Transverse colon (tissue), 4 donors: Measurements from ENCODE around the gene NFYA. TPM values are rescaled to one million over a fixed set of nuclear protein-coding genes. Genes with fewer than 3 reads are reported as not detected.

ENCODE experiments used
- DNase-seq: peaks from one replicate; pipeline ENCODE4 v3.0.0-alpha.2; 2019
- H3K27ac ChIP-seq, 4 donors: fragments of 200-600 bp; sonication (generic); 2 replicates each; pipeline ENCODE4 v1.5.1; 2016 to 2018; ENCODE audit warnings: inconsistent platforms in 4 of 4
- H3K27me3 ChIP-seq: fragments of 200-600 bp; sonication (generic); 2 replicates; pipeline ENCODE4 v1.5.1; 2017; ENCODE audit warnings: inconsistent platforms
- H3K36me3 ChIP-seq, 4 donors: fragments of 200-600 bp; sonication (generic); 2 replicates each; pipeline ENCODE4 v1.5.1; 2017 to 2019; ENCODE audit warnings: inconsistent platforms in 4 of 4
- H3K4me1 ChIP-seq, 4 donors: fragments of 200-600 bp; sonication (generic); 2 replicates each; pipeline ENCODE4 v1.5.1; 2017 to 2020; ENCODE audit warnings: inconsistent platforms in 4 of 4
- H3K4me3 ChIP-seq, 4 donors: fragments of 200-600 bp; sonication (generic); 1 replicate in 1 of 4; 2 replicates in 3 of 4; pipeline versions ENCODE4 v1.5.1 to v1.6.1; 2017 to 2019; ENCODE audit warnings: inconsistent platforms in 4 of 4
- H3K9me3 ChIP-seq, 2 donors: fragments of 200-600 bp; sonication (generic); 2 replicates each; pipeline ENCODE4 v1.5.1; 2017 to 2019; ENCODE audit warnings: inconsistent platforms in 2 of 2
- EP300 ChIP-seq: sonication (generic); formaldehyde crosslinking; IDR thresholded peaks from one replicate; pipeline ENCODE4 v1.6.1; 2017; ENCODE audit warnings: antibody characterized with exemption, low read depth
- POLR2A ChIP-seq: fragments of 450-650 bp; IDR thresholded peaks from one replicate; pipeline ENCODE4 v1.6.1; 2016; ENCODE audit warnings: antibody characterized with exemption, mild to moderate bottlenecking, moderate library complexity
- POLR2AphosphoS5 ChIP-seq, 3 donors: sonication (generic); formaldehyde crosslinking; IDR thresholded peaks; one replicate each; pipeline ENCODE4 v1.6.1; 2016; ENCODE audit warnings: antibody characterized with exemption in 3 of 3
- WGBS, 2 donors: methylation state at CpG; one replicate each; pipeline ENCODE4 v1.1.5; 2018; ENCODE audit warnings: low coverage in 1 of 2; 5-methylcytosine and 5-hydroxymethylcytosine counted together
- in situ Hi-C, 4 donors: fragments of 200-750 bp; cut with MboI; loops; one replicate each; pipeline versions ENCODE4 v1.15.0 to v1.15.1; 2017; ENCODE audit warnings: low sequenced_read_pairs in 3 of 4, low pct_ligation_motif_present in 1 of 4, low pct_unique_long_range_greater_than_20kb in 1 of 4
- intact Hi-C: fragments of 100-400 bp; cut with DNase I; formaldehyde crosslinking; loops from one replicate; pipeline ENCODE4 v1.15.1; 2023; ENCODE audit warnings: low total_unique reads
- total RNA-seq, 4 donors: library from RNA; depleted of rRNA; stranded (reverse); fragments of >200 nt; gene quantifications; one replicate each; pipeline ENCODE4 v1.1.0, GENCODE V29; 2016
- TF ChIP-seq, protein P1 (sequence below), 5 experiments: fragments of 200-600 bp in 3 of 5; fragments of 450-650 bp in 2 of 5; sonication (generic) in 3 of 5; IDR thresholded peaks; 1 replicate in 2 of 5; 2 replicates in 3 of 5; pipeline ENCODE4 v1.5.1; 2016 to 2017; ENCODE audit warnings: antibody characterized with exemption in 5 of 5, inconsistent platforms in 3 of 5, mild to moderate bottlenecking in 2 of 5, moderate library complexity in 1 of 5

Gene NFYA
- total RNA-seq, 4 donors from 2014 or later: 11.1 to 64.3 (median 20.9) TPM

DNA sequence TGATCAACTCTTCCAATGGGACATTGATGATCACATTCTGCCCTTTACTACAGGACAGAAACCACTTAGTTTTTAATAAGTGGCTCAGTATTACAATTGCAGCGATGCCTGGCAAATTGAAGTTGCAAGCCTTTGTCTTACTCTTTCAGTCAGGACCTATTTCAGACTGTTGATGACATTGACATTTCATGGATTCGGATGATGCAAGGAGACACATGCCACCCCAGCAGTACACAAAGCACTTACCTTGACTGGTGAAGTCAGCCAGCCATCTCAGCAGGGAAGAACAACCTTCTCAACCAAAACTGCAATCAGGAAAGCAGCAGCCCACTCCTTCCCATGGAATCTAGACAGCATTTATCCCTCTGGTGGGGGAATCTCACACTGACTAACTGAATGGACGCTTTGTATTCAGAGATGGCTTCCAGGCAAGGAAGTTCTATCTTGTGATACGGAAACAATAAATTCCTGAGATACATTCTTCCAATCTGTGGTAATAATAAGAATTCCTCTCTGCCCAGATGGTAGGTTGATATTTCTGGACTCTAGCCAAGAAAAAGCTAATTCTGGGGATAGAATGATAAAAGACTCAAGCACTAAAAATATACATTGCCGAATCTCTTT lies 24.8 kb downstream of the NFYA start:
- no peak overlapping the region for H3K27ac ChIP-seq
- DNase-seq: no peak
- WGBS, 2 donors: 85 to 98% methylated on average over 5 of the region's 5 CpGs
- TF ChIP-seq, protein P1, sequence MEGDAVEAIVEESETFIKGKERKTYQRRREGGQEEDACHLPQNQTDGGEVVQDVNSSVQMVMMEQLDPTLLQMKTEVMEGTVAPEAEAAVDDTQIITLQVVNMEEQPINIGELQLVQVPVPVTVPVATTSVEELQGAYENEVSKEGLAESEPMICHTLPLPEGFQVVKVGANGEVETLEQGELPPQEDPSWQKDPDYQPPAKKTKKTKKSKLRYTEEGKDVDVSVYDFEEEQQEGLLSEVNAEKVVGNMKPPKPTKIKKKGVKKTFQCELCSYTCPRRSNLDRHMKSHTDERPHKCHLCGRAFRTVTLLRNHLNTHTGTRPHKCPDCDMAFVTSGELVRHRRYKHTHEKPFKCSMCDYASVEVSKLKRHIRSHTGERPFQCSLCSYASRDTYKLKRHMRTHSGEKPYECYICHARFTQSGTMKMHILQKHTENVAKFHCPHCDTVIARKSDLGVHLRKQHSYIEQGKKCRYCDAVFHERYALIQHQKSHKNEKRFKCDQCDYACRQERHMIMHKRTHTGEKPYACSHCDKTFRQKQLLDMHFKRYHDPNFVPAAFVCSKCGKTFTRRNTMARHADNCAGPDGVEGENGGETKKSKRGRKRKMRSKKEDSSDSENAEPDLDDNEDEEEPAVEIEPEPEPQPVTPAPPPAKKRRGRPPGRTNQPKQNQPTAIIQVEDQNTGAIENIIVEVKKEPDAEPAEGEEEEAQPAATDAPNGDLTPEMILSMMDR (IDR thresholded peaks at IDR 0.05): no peak
- TF ChIP-seq POLR2A (no peak), EP300 (no peak), POLR2AphosphoS5 (IDR thresholded peaks at IDR 0.05) (no peak)
- in situ Hi-C loops: loop anchor here in 1 of 4 donors (25.0 kb wide), 1 partner anchor 215 kb away; no protein-coding TSS in a partner anchor
- no peaks in the 10 kb centered on the region for H3K27me3 ChIP-seq
- H3K36me3 ChIP-seq: peaks cover 0 to 80% (median 32%) of the 10 kb centered on the region in 4 donors
- H3K4me3 ChIP-seq: no peak overlapping the region
- H3K4me1 ChIP-seq: no peaks in the 10 kb centered on the region
- no peaks in the 10 kb centered on the region for H3K9me3 ChIP-seq
- intact Hi-C loops: no loop called here

DNA sequence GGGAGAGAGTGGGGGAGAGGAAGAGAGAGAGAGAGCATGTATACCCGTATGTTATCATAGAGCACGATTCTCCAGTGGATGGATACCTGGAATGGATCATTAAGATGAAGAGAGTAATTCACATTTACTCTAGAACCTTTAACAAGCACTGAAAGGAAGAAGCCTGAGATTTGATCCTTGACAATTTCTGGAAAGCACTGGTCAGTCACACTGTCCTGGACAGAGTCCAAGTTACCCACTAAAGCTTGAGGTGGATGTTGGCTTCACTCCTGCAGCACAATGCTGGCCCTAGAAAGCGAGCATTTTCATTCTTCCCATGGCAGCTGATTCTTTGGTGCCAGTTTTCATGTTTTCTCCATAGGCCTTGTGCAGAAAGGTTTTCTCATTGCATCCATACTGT lies 25.6 kb downstream of the NFYA start:
- peaks cover 0 to 72% (median 28%) of the 10 kb centered on the region in 4 donors for H3K36me3 ChIP-seq
- TF ChIP-seq POLR2AphosphoS5 (IDR thresholded peaks at IDR 0.05): no peak
- TF ChIP-seq, protein P1 (IDR thresholded peaks at IDR 0.05): no peak
- TF ChIP-seq EP300: no peak
- no peak for TF ChIP-seq POLR2A
- intact Hi-C loops: no loop called here
- H3K4me1 ChIP-seq: no peaks in the 10 kb centered on the region
- no peak overlapping the region for H3K27ac ChIP-seq
- DNase-seq: no peak
- H3K4me3 ChIP-seq: no peak overlapping the region
- H3K9me3 ChIP-seq: no peaks in the 10 kb centered on the region
- 60 to 71% methylated on average over 2 to 3 of the region's 3 CpGs for WGBS, 2 donors
- in situ Hi-C loops: loop anchor here in 1 of 4 donors (25.0 kb wide), 1 partner anchor 214 kb away; no protein-coding TSS in a partner anchor
- H3K27me3 ChIP-seq: no peaks in the 10 kb centered on the region

DNA sequence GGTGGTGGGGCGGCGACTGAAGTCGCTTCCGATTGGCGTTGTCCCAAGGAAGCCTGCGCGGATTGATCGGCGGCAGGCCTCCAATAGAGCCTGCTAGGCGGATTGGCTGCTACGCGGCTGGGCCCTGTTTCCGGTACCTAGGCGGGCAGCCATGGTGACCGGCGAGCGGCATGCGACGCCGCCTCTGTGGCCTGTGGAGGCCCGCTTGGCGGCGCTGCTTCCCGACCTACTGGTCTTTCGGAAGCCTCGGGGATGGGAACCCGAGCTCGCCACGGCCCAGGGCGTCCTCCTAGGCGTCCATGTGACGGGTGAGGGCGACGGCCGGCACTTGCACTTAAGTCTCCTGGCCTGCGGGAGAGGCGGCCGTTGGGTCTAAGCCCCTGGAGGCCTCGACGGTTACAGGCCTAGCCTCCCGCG lies 28.1 kb downstream of the NFYA start:
- intact Hi-C loops: no loop called here
- in situ Hi-C loops: no loop called here
- 93% methylated on average over 42 of the region's 42 CpGs; no CpG with 5 or more reads in 1 of the 2 donors for WGBS, 2 donors

DNA sequence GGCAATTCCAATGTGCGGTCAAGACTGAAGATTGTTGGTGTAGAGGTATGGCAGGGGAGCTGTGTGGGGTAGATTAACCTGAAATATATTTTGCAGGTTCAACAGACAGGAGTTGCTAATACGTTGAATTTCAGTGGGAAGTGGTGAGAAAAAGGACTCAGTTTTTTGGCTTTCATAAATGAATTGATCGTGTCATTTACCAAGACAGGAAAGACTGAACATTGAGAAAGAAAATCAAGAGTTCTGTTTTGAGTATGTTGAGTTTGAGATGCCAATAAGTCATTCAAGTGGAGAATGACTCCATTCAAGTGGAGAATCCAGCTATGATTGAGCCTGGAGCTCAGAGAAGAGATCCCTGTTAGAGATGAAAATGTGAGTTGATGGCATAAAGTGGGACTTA lies 31.1 kb downstream of the NFYA start:
- in situ Hi-C loops: no loop called here
- Histone ChIP-seq H3K27me3 (no peaks in the 10 kb centered on the region), H3K9me3 (no peaks in the 10 kb centered on the region), H3K36me3 (peaks cover 0 to 20% (median 5%) of the 10 kb centered on the region in 4 donors), H3K4me3 (no peak overlapping the region), H3K27ac (no peak overlapping the region), H3K4me1 (no peaks in the 10 kb centered on the region)
- WGBS, 2 donors: 73 to 97% methylated on average over 3 of the region's 3 CpGs
- intact Hi-C loops: no loop called here
- DNase-seq: no peak
- TF ChIP-seq EP300 (no peak), POLR2A (no peak), POLR2AphosphoS5 (IDR thresholded peaks at IDR 0.05) (no peak)
- TF ChIP-seq, protein P1 (IDR thresholded peaks at IDR 0.05): no peak

More for the DNA sequence above, 28.1 kb downstream of the NFYA start:
- H3K4me1 ChIP-seq: no peaks in the 10 kb centered on the region
- DNase-seq: no peak
- no peaks in the 10 kb centered on the region for H3K27me3 ChIP-seq
- H3K9me3 ChIP-seq: no peaks in the 10 kb centered on the region
- no peak for TF ChIP-seq POLR2AphosphoS5 (IDR thresholded peaks at IDR 0.05)
- no peak for TF ChIP-seq POLR2A
- TF ChIP-seq, protein P1 (IDR thresholded peaks at IDR 0.05): no peak
- no peak for TF ChIP-seq EP300
- H3K4me3 ChIP-seq: no peak overlapping the region
- no peak overlapping the region for H3K27ac ChIP-seq
- H3K36me3 ChIP-seq: peaks cover 0 to 47% (median 16%) of the 10 kb centered on the region in 4 donors
